GM18909 (cell line): ENCODE results near the gene MRPL14.
"Not testable (repeated sequence)": the region's sequence is repeated elsewhere in the genome, so short reads cannot be mapped to it uniquely, and the experiment has no call there.

Experiments
- ATAC-seq: cut with Tn5 transposase; IDR thresholded peaks from one replicate; pipeline ENCODE4 v1.9.1; 2021; ENCODE audit warnings: mild to moderate bottlenecking; ENCODE audit not compliant: unreplicated experiment, poor library complexity

The MRPL14 gene

DNA sequence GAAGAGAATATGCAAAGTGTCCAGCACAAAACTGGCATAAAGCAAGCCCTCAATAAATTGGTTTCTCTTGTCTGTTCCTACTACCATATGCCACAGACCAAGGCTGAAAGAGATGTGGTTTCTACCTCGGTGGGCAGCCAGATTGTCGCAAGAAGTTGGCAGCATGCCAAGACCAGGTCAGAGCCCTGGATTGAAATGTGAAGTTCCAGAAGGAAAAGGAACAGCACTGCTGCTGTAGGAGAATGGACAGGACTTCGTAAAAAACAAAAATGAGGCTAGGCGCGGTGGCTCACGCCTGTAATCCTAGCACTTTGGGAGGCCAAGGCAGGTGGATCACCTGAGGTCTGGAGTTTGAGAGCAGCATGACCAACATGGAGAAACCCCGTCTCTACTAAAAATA is 22.1 kb downstream of the MRPL14 start:
- no peak for ATAC-seq

DNA sequence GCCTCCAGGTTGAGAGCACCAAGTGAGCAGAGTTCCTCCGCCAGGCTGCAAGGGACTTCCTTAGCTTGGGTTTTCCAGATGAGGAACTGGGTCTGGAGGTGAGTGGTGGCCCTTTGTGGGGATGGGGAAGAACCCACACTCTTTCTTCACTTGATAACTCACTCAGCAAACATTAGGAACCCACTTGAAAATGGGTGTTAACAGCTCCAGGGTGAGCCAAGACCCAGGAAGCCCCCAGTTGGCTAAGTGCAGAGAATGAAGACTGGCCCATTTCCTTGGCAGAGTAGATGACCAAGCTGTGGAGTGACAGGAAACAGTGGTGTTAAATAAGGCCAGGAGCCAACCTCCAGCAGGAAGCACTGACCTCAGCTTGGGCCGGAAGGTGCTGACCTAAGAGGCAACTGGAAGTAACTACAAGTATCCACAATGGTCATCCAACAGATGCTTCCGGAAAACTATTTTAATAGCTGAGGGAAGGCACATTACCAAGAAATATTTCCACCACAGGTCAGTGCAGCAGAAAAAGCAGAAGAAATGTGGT is 22.7 kb downstream of the MRPL14 start:
- no peak for ATAC-seq

DNA sequence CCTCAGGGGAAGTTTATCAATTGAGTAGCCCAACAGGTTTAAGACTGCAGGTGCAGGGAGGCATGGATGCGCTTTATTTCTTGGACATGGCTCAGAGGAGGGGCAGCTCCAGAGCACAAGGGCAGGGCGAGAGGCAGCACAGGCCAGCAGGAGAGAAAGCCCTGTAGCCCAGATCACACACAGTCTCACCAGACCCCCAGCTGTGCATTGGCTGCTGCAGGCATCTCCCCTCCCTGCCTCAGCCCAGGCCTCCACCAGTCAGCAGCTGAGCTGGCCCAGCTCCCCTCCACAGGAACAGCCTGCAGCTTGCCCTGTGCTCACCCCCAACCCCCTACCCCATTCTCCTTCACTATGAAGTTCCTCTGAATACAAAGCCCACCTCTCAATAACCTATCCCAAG is 24.7 kb downstream of the MRPL14 start:
- ATAC-seq, result no peak

DNA sequence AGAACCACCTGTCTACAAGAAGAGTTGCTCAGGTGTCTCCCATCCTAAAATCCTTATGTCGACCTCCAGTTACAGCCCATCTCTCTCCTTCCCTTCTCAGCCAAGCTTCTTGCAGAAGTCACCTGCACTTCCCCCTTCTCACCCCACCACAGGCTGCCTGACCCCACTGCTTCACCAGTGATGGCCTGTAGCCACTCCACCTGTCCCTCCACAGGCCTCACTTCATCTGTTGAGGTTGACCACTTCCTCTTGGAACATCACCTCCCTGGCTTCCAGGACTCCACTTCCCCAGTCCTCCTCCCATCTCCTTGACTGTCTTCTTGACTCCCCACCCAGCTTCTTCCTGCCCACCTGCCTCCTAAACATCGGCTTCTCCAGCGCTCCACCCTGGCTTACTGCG is 25.4 kb downstream of the MRPL14 start:
- ATAC-seq, result no peak

DNA sequence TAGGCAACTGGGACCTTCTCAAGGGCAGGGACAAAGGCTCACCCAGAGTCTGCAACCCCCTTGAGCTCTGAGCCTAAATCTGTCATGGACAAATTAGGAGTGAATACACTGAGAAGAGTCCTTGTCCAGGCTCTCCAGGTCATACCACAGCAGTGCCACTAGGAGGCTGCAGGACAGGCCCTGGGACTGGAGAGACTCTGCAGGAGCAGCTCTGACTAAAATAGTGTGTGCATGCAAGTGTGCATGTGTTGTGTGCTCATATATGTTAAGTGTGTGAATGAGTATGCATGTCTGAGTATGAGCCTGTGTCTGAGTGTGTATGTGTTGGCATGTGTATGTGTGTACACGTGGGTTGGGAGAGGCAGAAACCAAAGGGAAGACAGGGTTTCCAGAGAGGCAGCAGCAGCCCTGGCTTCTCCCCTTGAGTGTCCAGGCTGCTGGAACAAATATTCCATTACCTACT is 27.1 kb downstream of the MRPL14 start:
- ATAC-seq, result no peak

- ATAC-seq, result no peak
Measured at GRCh38 chr6:44099192-44099591, 28.1 kb downstream of the MRPL14 start.

GRCh38 chr6:44097782-44098317 is 29.4 kb downstream of the MRPL14 start:
- no peak for ATAC-seq

DNA sequence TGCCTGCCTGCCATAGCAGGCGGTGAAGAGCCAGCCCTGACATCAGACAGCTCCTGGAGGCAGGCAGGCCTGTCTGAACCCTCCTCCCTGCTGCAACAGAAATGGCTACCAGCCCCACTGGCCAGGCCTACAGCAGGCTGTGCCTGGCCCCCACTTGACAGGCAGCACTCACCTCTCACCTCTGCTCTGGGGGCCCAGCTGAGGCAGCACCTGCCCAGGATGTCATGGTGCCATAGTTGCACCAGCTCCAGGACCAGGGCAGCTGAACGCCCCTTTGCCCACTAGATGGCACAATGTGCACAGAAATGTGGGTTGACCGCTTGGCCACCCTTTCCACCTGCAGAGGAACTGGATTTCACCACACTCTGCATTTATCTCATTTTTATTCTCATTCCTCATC is 30.6 kb downstream of the MRPL14 start:
- ATAC-seq, result no peak

- ATAC-seq, result not testable (repeated sequence)
Measured at GRCh38 chr6:44095243-44095623, 32.0 kb downstream of the MRPL14 start.

DNA sequence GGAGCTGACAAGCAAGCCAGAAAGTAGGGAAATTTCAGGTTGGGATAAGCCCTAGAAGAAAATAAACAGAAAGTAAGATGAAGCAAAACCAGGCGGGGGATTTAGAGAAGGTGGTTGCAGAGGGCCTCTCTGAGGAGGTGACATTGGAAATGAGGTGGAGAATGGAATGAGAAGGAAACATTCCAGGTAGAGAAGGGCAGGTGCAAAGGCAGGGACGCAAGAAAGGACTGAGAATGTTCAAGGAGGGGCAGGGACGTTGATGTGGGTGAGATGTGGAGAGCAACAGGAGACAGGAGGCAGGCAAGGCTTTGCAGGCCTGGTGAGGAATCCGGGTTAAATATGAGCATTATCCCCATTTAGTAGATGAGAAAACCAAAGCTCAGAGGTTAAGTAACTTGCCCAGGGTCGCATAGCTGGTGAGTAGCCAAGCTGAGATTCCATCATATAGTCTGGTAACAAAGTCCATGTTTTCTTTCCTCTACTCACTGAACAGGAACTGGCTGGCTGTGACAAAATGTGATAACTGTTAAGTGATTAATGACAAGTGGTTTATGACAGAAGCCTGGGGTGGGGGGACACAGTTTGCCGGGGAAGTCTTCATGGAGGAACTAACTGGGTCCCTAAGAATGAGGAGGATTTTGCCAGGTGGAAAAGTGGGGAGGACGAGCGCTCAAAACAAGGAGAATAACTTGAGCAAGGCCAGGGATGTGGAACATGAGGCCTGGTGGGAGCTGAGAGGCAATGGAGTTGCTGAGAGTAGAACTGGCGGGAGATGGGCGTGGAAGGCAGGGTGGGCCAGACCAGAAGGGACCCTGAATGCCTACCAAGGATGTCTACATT is 32.6 kb downstream of the MRPL14 start:
- no peak for ATAC-seq

DNA sequence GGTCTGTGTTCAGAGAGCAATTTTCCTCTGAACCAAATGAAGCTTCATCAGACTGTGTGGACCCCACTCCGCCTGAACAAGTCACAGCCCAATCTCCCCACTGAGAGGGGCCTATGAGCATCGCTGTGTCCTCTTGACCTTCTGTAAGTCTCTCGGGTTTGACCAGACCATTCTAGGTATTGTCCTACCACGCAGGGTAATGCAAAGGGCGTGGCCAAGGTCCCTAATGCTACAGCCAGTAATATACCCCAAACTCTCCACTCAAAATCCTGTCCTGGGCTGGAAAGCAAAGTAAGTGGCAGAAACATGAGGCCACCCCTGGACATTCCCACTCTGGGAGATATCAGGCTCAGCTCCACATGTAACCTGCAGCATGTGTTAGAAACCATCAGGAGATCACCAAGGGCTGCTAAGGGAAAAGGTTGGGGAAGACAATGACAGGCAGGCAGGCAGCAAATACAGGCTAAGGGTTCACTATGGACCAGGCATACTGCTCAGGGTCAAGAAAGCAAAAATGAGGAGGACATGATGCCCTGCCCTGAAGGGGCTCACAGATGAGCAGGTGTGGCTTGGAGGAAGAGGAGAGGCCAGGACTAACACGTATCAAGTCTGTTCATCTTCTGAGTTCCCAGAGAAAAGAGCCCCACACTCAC is 33.4 kb downstream of the MRPL14 start:
- no peak for ATAC-seq

GRCh38 chr6:44093066-44093465 is 34.2 kb downstream of the MRPL14 start:
- ATAC-seq, result no peak

DNA sequence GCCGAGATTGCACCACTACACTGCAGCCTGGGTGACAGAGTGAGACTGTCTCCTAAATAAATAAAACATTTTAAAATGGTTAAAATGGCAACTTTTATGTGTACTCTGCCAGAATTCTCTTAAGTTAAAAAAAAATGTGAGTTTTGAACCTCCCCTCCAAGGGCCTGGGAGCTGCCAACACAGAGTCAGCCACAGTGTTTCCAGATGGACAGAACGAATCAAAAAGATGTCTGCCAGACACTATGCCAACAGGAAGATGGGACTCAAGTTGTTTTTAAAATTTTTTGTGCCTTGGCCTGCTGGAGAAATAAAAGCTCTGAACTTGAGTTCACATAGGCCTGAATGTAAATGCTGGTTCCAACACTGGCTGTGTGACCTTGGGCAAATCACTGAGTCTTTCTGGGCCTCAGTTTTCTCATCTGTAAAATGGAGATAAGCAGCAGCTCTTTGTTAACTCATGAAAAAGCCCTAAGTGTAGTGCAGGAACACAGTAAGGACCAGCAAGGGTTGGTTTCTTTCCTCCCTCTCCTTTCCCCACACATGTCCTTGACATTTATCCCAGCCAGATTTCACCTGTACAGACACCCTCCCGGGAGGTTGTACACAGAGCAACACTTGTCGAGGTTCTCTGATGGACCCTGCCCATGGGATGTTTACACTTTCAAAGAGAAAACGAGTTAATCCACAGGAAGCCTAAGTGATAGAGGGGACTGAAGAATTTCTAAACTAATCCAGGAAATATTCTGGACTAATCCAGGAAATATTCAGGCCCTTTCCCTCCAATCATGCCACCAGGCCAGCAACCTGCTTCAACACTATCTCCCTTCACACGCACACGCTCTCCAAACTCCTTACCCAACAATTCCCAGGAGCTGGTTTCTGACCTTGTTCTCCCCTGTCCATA is 35.0 kb downstream of the MRPL14 start:
- ATAC-seq, result no peak

GRCh38 chr6:44091356-44091755 is 35.9 kb downstream of the MRPL14 start:
- ATAC-seq, result not testable (repeated sequence)

DNA sequence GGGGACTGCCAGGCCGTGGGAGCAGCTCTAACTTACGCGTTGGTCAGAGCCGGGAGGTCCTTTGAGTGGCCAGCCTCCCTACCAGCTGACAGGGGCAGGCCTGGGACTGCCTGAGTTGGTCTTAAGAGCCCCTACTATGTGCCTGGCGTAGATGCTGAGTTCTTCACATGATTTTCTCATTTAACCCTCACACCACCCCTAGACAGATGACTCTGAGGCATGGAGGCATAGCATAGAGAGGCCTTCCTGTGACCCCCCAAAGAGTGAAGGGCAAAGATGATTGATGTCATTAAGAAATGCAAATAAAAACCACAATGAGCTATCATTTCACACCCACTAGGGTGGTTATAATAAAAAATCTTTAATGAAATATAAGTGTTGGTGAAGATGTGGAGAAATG is 36.8 kb downstream of the MRPL14 start:
- no peak for ATAC-seq

- no peak for ATAC-seq
Measured at GRCh38 chr6:44088827-44089590, 38.2 kb downstream of the MRPL14 start.

GRCh38 chr6:44087623-44088022 is 39.6 kb downstream of the MRPL14 start:
- no peak for ATAC-seq

DNA sequence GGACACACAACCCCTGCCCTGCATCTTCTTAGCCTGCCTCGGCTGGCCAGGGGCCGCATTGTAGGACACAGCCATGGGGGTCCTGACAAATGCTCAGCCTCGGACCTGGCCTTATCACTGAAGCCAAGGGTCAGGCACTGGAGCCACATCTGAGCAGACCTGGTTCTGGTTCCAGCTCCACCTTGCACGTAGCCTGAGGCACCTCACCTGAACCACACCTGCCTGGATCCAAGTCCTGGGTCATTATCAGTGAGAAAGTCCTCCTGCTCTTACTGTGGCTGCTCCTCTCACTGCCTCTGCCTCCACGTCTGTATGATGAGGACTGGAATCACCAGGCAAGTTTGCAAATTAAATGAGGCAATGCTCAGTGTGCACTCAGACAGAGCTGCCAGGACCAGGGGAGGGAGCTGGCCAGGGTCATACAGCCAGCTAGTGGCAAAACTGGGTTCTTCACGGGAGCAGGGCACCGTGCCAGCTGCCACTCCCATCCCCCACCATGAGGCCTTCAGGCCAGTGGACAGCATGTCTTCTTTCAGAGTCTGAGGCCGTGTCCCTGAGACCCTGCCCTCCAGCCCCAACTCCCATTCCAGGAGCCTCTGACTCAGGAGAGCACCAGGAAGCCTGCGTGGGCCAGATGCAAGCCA is 40.2 kb downstream of the MRPL14 start:
- no peak for ATAC-seq

- ATAC-seq, result no peak
Measured at GRCh38 chr6:44085219-44085618, 42.0 kb downstream of the MRPL14 start.
